HCT116 (cell line): Measurements from ENCODE around the gene CPZ. TPM values are rescaled to one million over a fixed set of nuclear protein-coding genes. Genes with fewer than 3 reads are reported as not detected.

Experiments used
- ATAC-seq: fragments of 200-7000 bp; cut with Tn5 transposase; 2 replicates; pipeline ENCODE4 v1.9.1; 2020; ENCODE audit warnings: mild to moderate bottlenecking, moderate library complexity
- BruUV-seq: library from RNA; stranded (reverse); fragments of 400-500 nt; replicated peaks from 2 replicates; lab custom pipeline; 2021; lab: Mats Ljungman, UMichigan
- CTCF ChIA-PET: fragments of 300-600 bp; sonication (Branson Sonifier 250); formaldehyde crosslinking; loops from one replicate; lab custom pipeline; 2021; ENCODE audit warnings: antibody characterized with exemption; lab: Charles Lee
- POLR2A ChIA-PET: fragments of 300-600, 350-600 bp; sonication (Branson Sonifier 250); formaldehyde crosslinking; loops from one replicate; lab custom pipeline; 2021; ENCODE audit warnings: antibody characterized with exemption; lab: Charles Lee
- RAD21 ChIA-PET, 2 experiments: fragments of 300-600 bp; sonication (Branson Sonifier 250); formaldehyde crosslinking; loops; one replicate each; lab custom pipeline; 2023; ENCODE audit warnings: low total read pairs in 2 of 2; ENCODE audit not compliant: uncharacterized antibody in 2 of 2, unreplicated experiment in 2 of 2, low non-redundant PET in 1 of 2; lab: Charles Lee
- DNase-seq: peaks from one replicate; pipeline ENCODE4 v3.0.0-alpha.2; 2010; ENCODE audit warnings: low read depth, low spot score
- H2AFZ ChIP-seq: fragments of 200-600 bp; shearing (Covaris generic), sonication (generic); 2 replicates; pipeline ENCODE4 v1.6.1; 2017; ENCODE audit warnings: low read depth, mixed run types, mixed read lengths, antibody characterized with exemption, low read length; ENCODE audit not compliant: poor library complexity, severe bottlenecking
- H3K27ac ChIP-seq: 2 replicates; pipeline ENCODE4 v1.5.1; 2012; ENCODE audit warnings: low read depth, low read length
- H3K27me3 ChIP-seq: fragments of 200-600 bp; sonication (generic); 2 replicates; pipeline ENCODE4 v1.6.1; 2016; ENCODE audit warnings: mixed run types, low read length, mixed read lengths; ENCODE audit not compliant: insufficient read depth
- H3K36me3 ChIP-seq, 2 experiments: fragments of 200-500 bp in 1 of 2; fragments of 200-600 bp in 1 of 2; sonication (Bioruptor generic) in 1 of 2; sonication (generic) in 1 of 2; 2 replicates each; pipeline versions ENCODE4 v1.5.1 to v1.6.1; 2014 to 2016; ENCODE audit warnings: low read length in 2 of 2, inconsistent platforms in 1 of 2, mixed read lengths in 1 of 2, mixed run types in 1 of 2; ENCODE audit not compliant: insufficient read depth in 2 of 2, control insufficient read depth in 1 of 2
- H3K4me1 ChIP-seq, 2 experiments: fragments of 200-600 bp in 1 of 2; sonication (generic) in 1 of 2; 2 replicates each; pipeline versions ENCODE4 v1.5.1 to v1.6.1; 2012 to 2017; ENCODE audit warnings: low read length in 2 of 2, inconsistent platforms in 1 of 2, mild to moderate bottlenecking in 1 of 2, mixed read lengths in 1 of 2, mixed run types in 1 of 2, moderate library complexity in 1 of 2; ENCODE audit not compliant: insufficient read depth in 2 of 2, control insufficient read depth in 1 of 2
- H3K4me2 ChIP-seq: fragments of 200-600 bp; sonication (generic); 2 replicates; pipeline ENCODE4 v1.6.1; 2017; ENCODE audit warnings: mixed run types, low read length, mixed read lengths
- H3K4me3 ChIP-seq, 2 experiments: fragments of 200-600 bp in 1 of 2; sonication (generic) in 1 of 2; replicated peaks in 1 of 2; 2 replicates each; pipeline ENCODE4 v1.5.1; 2011 to 2016; ENCODE audit warnings: low read length in 2 of 2, control low read depth in 1 of 2, low read depth in 1 of 2, mild to moderate bottlenecking in 1 of 2, mixed read lengths in 1 of 2, mixed run types in 1 of 2
- H3K79me2 ChIP-seq: fragments of 200-600 bp; sonication (generic); 2 replicates; pipeline ENCODE4 v1.6.1; 2017; ENCODE audit warnings: mild to moderate bottlenecking, mixed run types, low read length, moderate library complexity, mixed read lengths; ENCODE audit not compliant: insufficient read depth
- H3K9ac ChIP-seq: fragments of 200-600 bp; sonication (generic); 2 replicates; pipeline ENCODE4 v1.6.1; 2016; ENCODE audit warnings: low read length, mixed read lengths
- H3K9me2 ChIP-seq: fragments of 200-600 bp; sonication (generic), shearing (Covaris generic); 2 replicates; pipeline ENCODE4 v1.6.1; 2017; ENCODE audit warnings: mixed run types, mild to moderate bottlenecking, moderate library complexity; ENCODE audit not compliant: insufficient read depth
- H3K9me3 ChIP-seq, 2 experiments: fragments of 200-500 bp in 1 of 2; fragments of 200-600 bp in 1 of 2; sonication (Bioruptor generic) in 1 of 2; sonication (generic) in 1 of 2; 2 replicates each; pipeline ENCODE4 v1.6.1; 2014 to 2017; ENCODE audit warnings: low read length in 2 of 2, mixed read lengths in 2 of 2, inconsistent platforms in 1 of 2, low read depth in 1 of 2, mild to moderate bottlenecking in 1 of 2, mixed run types in 1 of 2, moderate library complexity in 1 of 2; ENCODE audit not compliant: control insufficient read depth in 1 of 2, insufficient read depth in 1 of 2
- H4K20me1 ChIP-seq: fragments of 200-600 bp; sonication (generic), shearing (Covaris generic); 2 replicates; pipeline ENCODE4 v1.6.1; 2017; ENCODE audit warnings: mixed run types, mild to moderate bottlenecking, moderate library complexity; ENCODE audit not compliant: insufficient read depth
- ATF3 ChIP-seq: IDR thresholded peaks from 2 replicates; pipeline ENCODE4 v1.6.1; 2012
- CBX3 ChIP-seq: IDR thresholded peaks from 2 replicates; pipeline ENCODE4 v1.6.1; 2012; ENCODE audit warnings: low read depth
- CTCF ChIP-seq, 3 experiments: fragments of 200-600 bp in 1 of 3; sonication (generic) in 1 of 3; IDR thresholded peaks in 2 of 3; conservative IDR thresholded peaks in 1 of 3; 2 replicates each; pipeline ENCODE4 v1.5.1; 2012 to 2017; ENCODE audit warnings: low read depth in 2 of 3, low read length in 2 of 3, antibody characterized with exemption in 1 of 3, borderline replicate concordance in 1 of 3, control low read depth in 1 of 3, mild to moderate bottlenecking in 1 of 3, mixed read lengths in 1 of 3, mixed run types in 1 of 3, moderate library complexity in 1 of 3; ENCODE audit not compliant: insufficient read depth in 1 of 3
- ELF1 ChIP-seq: IDR thresholded peaks from 2 replicates; pipeline ENCODE4 v1.6.1; 2012; ENCODE audit warnings: low read depth, borderline replicate concordance
- EZH2phosphoT487 ChIP-seq: fragments of 200-600 bp; IDR thresholded peaks from 2 replicates; pipeline ENCODE4 v1.6.1; 2018; ENCODE audit warnings: antibody characterized with exemption, borderline replicate concordance
- FOSL1 ChIP-seq: IDR thresholded peaks from 2 replicates; pipeline ENCODE4 v1.6.1; 2012; ENCODE audit warnings: low read depth
- JUND ChIP-seq: IDR thresholded peaks from 2 replicates; pipeline ENCODE4 v1.6.1; 2012
- POLR2A ChIP-seq: IDR thresholded peaks from 2 replicates; pipeline ENCODE4 v1.7.0; 2011; ENCODE audit warnings: borderline replicate concordance; ENCODE audit not compliant: insufficient read depth, insufficient read length; ENCODE audit errors: extremely low read depth
- RAD21 ChIP-seq: IDR thresholded peaks from 2 replicates; pipeline ENCODE4 v1.6.1; 2012; ENCODE audit warnings: low read depth, mild to moderate bottlenecking
- SP1 ChIP-seq: IDR thresholded peaks from 2 replicates; pipeline ENCODE4 v1.6.1; 2012; ENCODE audit warnings: low read depth
- SRF ChIP-seq: IDR thresholded peaks from 2 replicates; pipeline ENCODE4 v1.6.1; 2012; ENCODE audit warnings: low read depth
- YY1 ChIP-seq: IDR thresholded peaks from 2 replicates; pipeline ENCODE4 v1.6.1; 2011; ENCODE audit warnings: low read length, low read depth, moderate library complexity, mild to moderate bottlenecking; ENCODE audit not compliant: insufficient replicate concordance; ENCODE audit errors: extremely low read depth
- intact Hi-C: fragments of 100-400 bp; cut with micrococcal nuclease; formaldehyde crosslinking; loops from 2 replicates; pipeline ENCODE4 v1.10.0; 2022
- total RNA-seq: library from RNA; stranded (reverse); gene quantifications from one replicate; pipeline ENCODE4 v1.2.1, GENCODE V29; 2021; ENCODE audit not compliant: unreplicated experiment

Gene CPZ
- total RNA-seq, 1 experiment from 2014 or later = not detected

GRCh38 chr4:8644461-8644891 is 51.9 kb downstream of the CPZ start:
- no TSS peak for BruUV-seq
- intact Hi-C loops = no loop called here
- no peak for TF ChIP-seq SP1
- TF ChIP-seq RAD21 = no peak
- no peak for TF ChIP-seq POLR2A
- no peak for TF ChIP-seq EZH2phosphoT487
- no peak for TF ChIP-seq ATF3
- no peak for TF ChIP-seq YY1
- no peak for TF ChIP-seq CBX3
- TF ChIP-seq SRF = no peak
- no peak for TF ChIP-seq ELF1
- no peak for TF ChIP-seq CTCF (IDR thresholded peaks at IDR 0.05 in 2 of 3, conservative IDR thresholded peaks at IDR 0.05 in 1 of 3; ENCODE audit: borderline replicate concordance in 1 of 3, insufficient read depth in 1 of 3, low read depth in 2 of 3, low read length in 2 of 3)
- no peak for TF ChIP-seq FOSL1
- no peak for TF ChIP-seq JUND

More at GRCh38 chr4:8644461-8644891, 51.9 kb downstream of the CPZ start:
- no peak overlapping the region for H3K4me2 ChIP-seq
- CTCF ChIA-PET = no interaction called here
- no peaks in the 10 kb centered on the region for H3K9me2 ChIP-seq
- no peak for ATAC-seq
- no peaks in the 10 kb centered on the region for H3K79me2 ChIP-seq
- H3K27ac ChIP-seq = no peak overlapping the region
- no peaks in the 10 kb centered on the region for H3K27me3 ChIP-seq
- H3K9me3 ChIP-seq = no peaks in the 10 kb centered on the region
- no peak overlapping the region for H3K9ac ChIP-seq
- no peak overlapping the region for H2AFZ ChIP-seq
- POLR2A ChIA-PET = no interaction called here
- no peaks in the 10 kb centered on the region for H3K36me3 ChIP-seq
- RAD21 ChIA-PET = no interaction called here
- DNase-seq = no peak
- no peaks in the 10 kb centered on the region for H4K20me1 ChIP-seq
- H3K4me3 ChIP-seq = no peak overlapping the region
- H3K4me1 ChIP-seq = peaks cover 0 to 3% of the 10 kb centered on the region in 2 experiments; a peak in 1 of 4 replicates
